HG03196 (cell line): Measurements from ENCODE around the gene CRY2.

ENCODE experiments used
- ATAC-seq: cut with Tn5 transposase; IDR thresholded peaks from one replicate; pipeline ENCODE4 v1.9.1; 2021; ENCODE audit not compliant: unreplicated experiment

The CRY2 gene

DNA sequence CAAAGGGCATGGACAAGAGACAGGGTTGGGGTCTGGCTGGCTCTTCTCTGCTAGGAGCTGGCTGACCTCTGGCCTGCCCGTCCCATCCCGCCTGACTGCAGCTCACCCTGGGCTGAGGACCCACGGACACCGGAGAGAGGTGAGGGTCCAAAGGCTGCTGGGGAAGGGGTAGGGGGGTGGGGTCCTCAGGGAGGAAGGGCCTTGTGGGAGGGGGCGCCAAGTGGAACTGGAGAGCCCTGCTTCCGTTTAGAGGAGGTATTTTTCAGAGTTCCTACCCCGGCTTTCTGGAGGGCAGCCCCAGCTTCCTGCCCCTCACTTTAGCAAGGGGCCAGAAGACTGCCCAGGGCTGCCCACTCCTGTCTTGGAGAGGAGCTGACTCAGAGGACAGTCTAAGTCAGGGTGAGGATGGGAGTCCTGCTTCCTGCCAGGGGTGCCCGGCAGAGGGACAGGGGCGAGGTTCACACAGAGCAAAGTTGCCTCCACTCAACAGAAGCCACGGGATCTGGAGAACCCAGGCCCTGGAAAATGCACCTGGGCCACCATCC, 82.3 kb downstream of the CRY2 start:
- ATAC-seq = peak; percentile 22

DNA sequence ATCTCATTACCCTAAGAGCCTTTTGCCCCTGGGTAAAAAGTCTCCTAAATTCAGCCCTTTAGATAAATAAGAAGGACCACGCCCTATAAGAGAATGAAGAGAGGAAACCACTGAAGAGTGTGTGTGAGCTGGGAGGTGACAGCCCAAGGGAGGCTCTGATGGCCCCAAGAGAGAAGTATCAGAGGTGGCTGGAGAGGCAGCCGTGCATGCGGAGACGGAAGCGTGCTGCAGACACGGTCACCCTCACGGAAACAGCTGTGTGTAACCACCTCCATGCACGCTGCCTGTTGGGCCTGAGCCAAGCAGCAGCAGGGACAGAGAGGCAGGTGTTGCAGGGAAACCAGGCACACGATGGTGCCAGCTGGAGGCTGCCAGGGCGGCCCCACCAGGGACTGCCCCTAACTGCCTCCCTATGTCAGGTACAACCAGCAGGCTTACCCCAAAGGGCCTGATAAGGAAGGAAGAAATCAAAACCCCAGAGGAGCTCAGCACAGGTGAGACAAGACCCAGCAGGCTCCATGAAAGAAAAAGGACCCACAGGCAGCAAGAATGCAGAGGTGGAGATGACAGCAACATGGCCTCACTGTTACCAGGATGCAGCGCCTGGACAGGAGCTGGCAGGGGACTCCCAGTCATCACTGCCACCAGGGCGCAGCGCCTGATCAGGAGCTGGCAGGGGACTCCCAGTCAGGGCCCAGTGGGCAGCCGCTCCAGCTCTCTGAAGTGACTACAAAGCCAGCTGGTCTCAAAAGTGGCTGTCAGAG, 82.9 kb downstream of the CRY2 start:
- peak; percentile 87 for ATAC-seq

DNA sequence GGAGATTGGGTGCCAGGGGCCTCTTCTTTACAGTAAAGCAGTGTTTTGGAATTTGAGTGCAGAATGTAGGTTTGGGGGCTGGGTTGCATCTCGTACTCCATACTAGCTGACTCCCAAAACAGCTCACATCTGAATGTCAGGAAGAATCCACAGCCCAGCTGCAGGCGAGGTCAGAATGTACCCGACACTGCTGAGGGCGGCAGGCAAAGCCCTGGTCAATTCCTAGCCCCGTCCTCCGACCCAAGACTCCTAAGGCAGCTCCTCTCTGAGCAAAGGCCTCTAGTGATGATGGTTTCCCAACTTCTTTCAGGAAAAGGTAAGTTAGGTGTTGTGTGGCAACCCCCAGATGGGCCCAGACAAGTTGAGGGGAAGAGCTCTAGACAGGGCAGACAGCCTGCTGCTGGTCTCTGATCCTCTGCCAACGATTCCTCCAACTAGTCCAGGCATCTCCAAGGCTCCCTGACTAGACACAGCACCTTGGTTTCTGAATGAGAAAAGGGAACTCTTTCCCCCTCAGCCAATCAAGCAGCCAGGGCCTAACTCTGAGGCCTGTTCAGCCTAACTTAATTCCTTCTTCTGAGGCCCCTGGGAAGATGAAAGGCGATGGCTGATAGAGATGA, 83.8 kb downstream of the CRY2 start:
- no peak for ATAC-seq

DNA sequence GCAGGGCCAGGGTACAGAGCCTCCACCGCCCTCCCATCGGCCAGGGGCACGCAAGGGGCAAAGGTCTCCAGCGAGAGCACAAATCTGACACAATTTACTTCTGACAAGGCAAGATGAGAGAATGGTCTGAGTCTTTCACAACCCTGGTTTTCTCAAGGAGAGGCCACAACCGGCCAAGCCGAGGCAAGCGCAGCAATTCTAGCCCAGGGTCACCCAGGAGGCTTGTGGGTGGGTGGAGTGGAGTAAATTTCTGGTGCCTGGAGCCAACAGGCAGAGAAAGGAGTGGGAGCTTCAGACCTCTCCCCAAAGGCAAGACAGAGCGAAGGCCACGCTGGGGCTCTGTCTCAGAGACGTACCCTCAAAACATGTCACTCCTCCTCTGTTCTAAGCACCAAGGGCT, 84.5 kb downstream of the CRY2 start:
- no peak for ATAC-seq

- no peak for ATAC-seq
Observed at GRCh38 chr11:45932217-45932616, 84.9 kb downstream of the CRY2 start.
